Adrenal gland (tissue), 12 donors: ENCODE results near the gene SUFU. TPM values are rescaled to one million over a fixed set of nuclear protein-coding genes. Genes with fewer than 3 reads are reported as not detected.

Experiments
- DNase-seq, 7 donors: peaks; one replicate each; pipeline ENCODE4 v3.0.0-alpha.2; 2019 to 2020
- H3K27ac ChIP-seq, 5 donors: fragments of 200-600 bp; sonication (generic) in 4 of 5; 1 replicate in 3 of 5; 2 replicates in 2 of 5; pipeline versions ENCODE4 v1.5.1 to v1.8.0; 2016 to 2020; ENCODE audit warnings: mild to moderate bottlenecking in 1 of 5
- H3K27me3 ChIP-seq: fragments of 200-600 bp; 2 replicates; pipeline ENCODE4 v1.8.0; 2021
- H3K36me3 ChIP-seq, 2 donors: fragments of 200-600 bp; replicated peaks in 1 of 2; 1 replicate in 1 of 2; 2 replicates in 1 of 2; pipeline versions ENCODE4 v1.5.1 to v1.8.0; 2018 to 2022
- H3K4me1 ChIP-seq, 2 donors: fragments of 200-600 bp; replicated peaks in 1 of 2; 1 replicate in 1 of 2; 2 replicates in 1 of 2; pipeline versions ENCODE4 v1.5.1 to v1.8.0; 2018 to 2021
- H3K4me3 ChIP-seq, 4 donors: fragments of 200-600 bp; sonication (generic) in 3 of 4; one replicate each; pipeline ENCODE4 v1.5.1; 2016 to 2018
- H3K9me3 ChIP-seq, 3 donors: fragments of 200-600 bp; sonication (generic) in 1 of 3; replicated peaks in 1 of 3; 1 replicate in 2 of 3; 2 replicates in 1 of 3; pipeline versions ENCODE4 v1.5.1 to v1.8.0; 2016 to 2021
- POLR2A ChIP-seq, 2 donors: fragments of 450-650 bp; IDR thresholded peaks; one replicate each; pipeline ENCODE4 v1.6.1; 2017; ENCODE audit warnings: antibody characterized with exemption in 2 of 2, mild to moderate bottlenecking in 2 of 2, moderate library complexity in 1 of 2
- WGBS, 4 donors: extraction: QIAGEN DNeasy Blood & Tissue Kit in 2 of 4; methylation state at CpG; one replicate each; pipeline versions ENCODE4 v1.1.5 to v1.1.7; 2013 to 2017; 5-methylcytosine and 5-hydroxymethylcytosine counted together
- intact Hi-C, 2 donors: fragments of 100-400 bp; cut with DNase I; formaldehyde crosslinking; loops; one replicate each; pipeline versions ENCODE4 v1.14.1 to v1.15.0; 2022 to 2023
- polyA plus RNA-seq, 3 donors: library from polyadenylated mRNA; stranded (reverse); fragments of 200-250 nt in 2 of 3; fragments of 350-450 nt in 1 of 3; fragmentation: Illumina TruSeq in 1 of 3; extraction: RNeasy Lipid Tissue Mini Kit (QIAGEN cat#74804) in 1 of 3; gene quantifications; one replicate each; pipeline ENCODE4 v1.2.3, GENCODE V29; 2013 to 2014
- total RNA-seq, 9 donors: library from RNA; depleted of rRNA in 4 of 9; stranded (reverse); fragments of >200 nt in 4 of 9; fragments of 120-200 nt in 1 of 9; fragmentation: NEBNext Ultra II Directional in 1 of 9; extraction: Animal tissue kit (Norgen Biotek cat#: 25700) in 1 of 9; gene quantifications; one replicate each; pipeline versions ENCODE4 v1.1.0 to v1.2.4, GENCODE V29; 2013 to 2023
- TF ChIP-seq, protein P1 (sequence below), 6 experiments: fragments of 450-650 bp in 4 of 6; fragments of 200-600 bp in 2 of 6; sonication (generic) in 1 of 6; IDR thresholded peaks; 1 replicate in 5 of 6; 2 replicates in 1 of 6; pipeline versions ENCODE4 v1.5.1 to v1.8.0; 2016 to 2021; ENCODE audit warnings: antibody characterized with exemption in 6 of 6, mild to moderate bottlenecking in 2 of 6, moderate library complexity in 1 of 6
- donor health status: healthy with polysubstance abuse.
- donor health status: Bipolar disorder and iron deficiency.
- donor health status: DM: yes; HTN: yes; CAD: no.
- donor health status: DM: no; HTN: no; CAD: no.
- donor health status: DM: no; HTN: no; CAD: no.
- donor health status: DM: yes; HTN: yes; CAD: no.

The SUFU gene
- total and polyA plus RNA-seq, 12 donors: 4.3 to 20.2 (median 11.1) TPM

DNA sequence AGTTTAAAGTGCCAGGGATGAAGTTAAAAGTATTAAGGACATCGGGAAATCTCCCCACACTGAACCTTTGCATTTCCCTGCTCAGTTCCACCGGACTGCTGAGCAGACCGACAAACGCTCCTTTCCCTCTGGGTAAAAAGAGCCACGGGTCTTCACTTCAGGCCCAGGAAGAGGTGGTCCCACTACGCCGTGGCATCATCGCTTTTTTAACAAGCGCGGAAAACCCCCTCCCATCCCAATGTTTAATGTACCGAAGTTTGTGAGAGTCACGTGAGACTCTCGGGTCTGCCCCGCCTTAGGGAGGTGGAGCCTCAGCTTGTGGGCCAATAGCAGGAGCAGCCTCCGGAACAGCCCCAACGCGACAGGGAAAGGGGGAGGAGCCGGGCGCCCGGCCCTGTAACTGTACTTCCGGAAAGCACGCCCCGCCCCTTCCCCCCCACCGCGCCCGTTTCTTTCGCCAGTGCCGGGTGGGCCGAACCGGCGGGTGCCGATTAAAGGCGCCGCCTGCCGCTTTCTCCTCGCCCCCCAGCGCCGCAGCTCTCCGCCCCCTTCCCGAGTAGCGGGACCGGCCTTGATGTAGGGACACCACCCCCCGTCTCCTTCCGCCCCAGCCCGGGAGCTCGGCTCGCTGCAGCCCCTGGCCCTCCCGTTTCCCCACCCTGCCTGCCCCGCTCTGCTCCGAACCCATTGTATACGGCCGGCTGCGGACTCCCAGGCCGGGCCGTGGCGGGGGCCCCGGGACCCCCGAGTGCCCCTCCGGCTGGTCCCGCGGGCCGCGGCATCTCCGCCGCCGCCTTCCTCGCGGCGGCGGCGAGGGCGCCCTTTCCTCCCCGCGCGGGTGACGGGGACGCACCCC, 138.3 kb downstream of the SUFU start:
- Histone ChIP-seq H3K9me3 (no peaks in the 10 kb centered on the region), H3K27me3 (no peaks in the 10 kb centered on the region), H3K36me3 (no peaks in the 10 kb centered on the region), H3K4me1 (peaks cover 8 to 12% of the 10 kb centered on the region in 2 donors), H3K27ac (peak overlapping the region; percentile 92 to 99 (median 97)), H3K4me3 (peak overlapping the region; percentile 4 to 88 (median 50))
- DNase-seq: peak; percentile 99
- intact Hi-C loops: no loop called here
- 1% methylated on average over 14 to 75 of the region's 77 CpGs for WGBS, 4 donors
- TF ChIP-seq POLR2A (IDR thresholded peaks at IDR 0.05): peak; percentile 51 to 90
- TF ChIP-seq, protein P1, sequence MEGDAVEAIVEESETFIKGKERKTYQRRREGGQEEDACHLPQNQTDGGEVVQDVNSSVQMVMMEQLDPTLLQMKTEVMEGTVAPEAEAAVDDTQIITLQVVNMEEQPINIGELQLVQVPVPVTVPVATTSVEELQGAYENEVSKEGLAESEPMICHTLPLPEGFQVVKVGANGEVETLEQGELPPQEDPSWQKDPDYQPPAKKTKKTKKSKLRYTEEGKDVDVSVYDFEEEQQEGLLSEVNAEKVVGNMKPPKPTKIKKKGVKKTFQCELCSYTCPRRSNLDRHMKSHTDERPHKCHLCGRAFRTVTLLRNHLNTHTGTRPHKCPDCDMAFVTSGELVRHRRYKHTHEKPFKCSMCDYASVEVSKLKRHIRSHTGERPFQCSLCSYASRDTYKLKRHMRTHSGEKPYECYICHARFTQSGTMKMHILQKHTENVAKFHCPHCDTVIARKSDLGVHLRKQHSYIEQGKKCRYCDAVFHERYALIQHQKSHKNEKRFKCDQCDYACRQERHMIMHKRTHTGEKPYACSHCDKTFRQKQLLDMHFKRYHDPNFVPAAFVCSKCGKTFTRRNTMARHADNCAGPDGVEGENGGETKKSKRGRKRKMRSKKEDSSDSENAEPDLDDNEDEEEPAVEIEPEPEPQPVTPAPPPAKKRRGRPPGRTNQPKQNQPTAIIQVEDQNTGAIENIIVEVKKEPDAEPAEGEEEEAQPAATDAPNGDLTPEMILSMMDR (IDR thresholded peaks at IDR 0.05): no peak

DNA sequence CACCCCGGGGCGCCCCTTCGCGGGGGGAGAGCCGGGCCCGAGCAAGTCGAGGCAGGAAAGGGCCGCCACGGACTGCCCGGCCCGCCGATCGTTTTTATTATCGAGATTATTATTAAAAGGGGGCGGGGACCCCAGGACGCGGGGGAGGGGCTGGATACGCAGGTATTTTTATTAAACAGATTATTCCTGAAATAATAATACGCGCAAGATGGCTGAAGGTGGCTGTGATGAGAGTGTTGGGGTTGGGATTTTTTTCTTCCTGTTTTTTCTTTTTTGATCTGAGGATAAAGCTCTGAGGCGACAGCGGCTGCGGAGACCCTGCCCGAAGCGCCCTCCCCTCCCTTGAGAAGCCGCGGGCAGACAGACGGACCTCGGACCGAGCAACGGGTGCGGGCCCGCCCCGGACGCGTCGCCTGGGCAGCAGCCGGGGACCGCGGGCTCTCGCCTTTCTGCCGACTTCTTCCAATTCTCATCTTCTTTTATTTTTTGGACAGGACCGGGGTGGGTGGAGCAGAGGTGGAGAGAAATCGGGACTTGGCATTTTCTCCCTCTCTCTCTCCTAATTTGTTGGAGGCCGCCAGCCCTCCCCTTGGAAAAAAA, 139.1 kb downstream of the SUFU start:
- DNase-seq: peak; percentile 65 to 89 (median 68)
- H3K27ac ChIP-seq: peak overlapping the region; percentile 92 to 99 (median 97)
- intact Hi-C loops: no loop called here
- no peaks in the 10 kb centered on the region for H3K27me3 ChIP-seq
- H3K9me3 ChIP-seq: no peaks in the 10 kb centered on the region
- 0 to 1% (median 1%) methylated on average over 36 to 45 of the region's 45 CpGs for WGBS, 4 donors
- H3K36me3 ChIP-seq: no peaks in the 10 kb centered on the region
- peaks cover 15 to 19% of the 10 kb centered on the region in 2 donors for H3K4me1 ChIP-seq
- peak overlapping the region; percentile 4 to 88 (median 44) for H3K4me3 ChIP-seq
- TF ChIP-seq POLR2A (IDR thresholded peaks at IDR 0.05): peak; percentile 52 to 67
- TF ChIP-seq, protein P1 (IDR thresholded peaks at IDR 0.05): no peak

DNA sequence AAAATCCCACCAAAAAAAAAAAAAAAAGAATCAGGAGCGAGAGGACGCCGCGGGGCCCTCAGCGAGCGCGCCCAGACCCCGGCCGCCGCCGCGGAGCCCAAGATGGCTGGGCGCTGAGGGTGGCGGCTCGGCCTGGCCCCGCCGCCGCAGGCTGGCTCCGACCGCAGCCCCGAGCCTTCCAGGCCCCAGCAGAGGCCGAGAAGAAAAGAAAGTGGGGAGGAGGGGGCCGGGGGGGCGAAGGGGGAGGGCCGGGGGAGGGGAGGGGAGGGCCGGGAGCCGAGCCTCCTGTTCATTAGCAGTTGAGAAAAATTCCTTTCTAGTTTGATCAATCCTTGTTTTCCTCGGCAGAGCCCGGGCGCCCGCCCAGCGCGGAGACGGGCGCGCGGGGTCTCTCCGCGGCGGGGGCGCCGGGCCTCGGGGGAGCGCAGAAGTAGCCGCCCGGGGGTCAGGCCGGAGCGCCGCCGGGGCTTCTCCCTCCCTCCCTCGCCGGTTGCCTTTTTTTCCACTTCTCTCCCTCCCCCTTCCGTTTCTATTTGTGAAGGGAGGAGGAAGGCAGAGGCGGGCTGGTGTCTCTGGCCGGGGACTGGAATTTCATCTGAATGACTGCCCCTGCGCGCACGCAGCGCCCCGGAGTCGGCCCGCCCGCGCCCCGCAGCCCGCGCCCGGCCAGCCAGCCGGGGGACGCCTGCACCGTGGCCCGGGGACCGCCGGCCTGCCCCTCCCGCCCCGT, 139.7 kb downstream of the SUFU start:
- WGBS, 4 donors: 1 to 2% (median 1%) methylated on average over 35 to 75 of the region's 76 CpGs
- Histone ChIP-seq H3K4me1 (peaks cover 20 to 26% of the 10 kb centered on the region in 2 donors), H3K9me3 (no peaks in the 10 kb centered on the region), H3K27me3 (no peaks in the 10 kb centered on the region), H3K4me3 (peak overlapping the region in 3 of 4 donors; percentile 4 to 88 (median 82)), H3K36me3 (no peaks in the 10 kb centered on the region), H3K27ac (peak overlapping the region; percentile 92 to 99 (median 97))
- peak; percentile 22 to 85 for TF ChIP-seq POLR2A (IDR thresholded peaks at IDR 0.05)
- TF ChIP-seq, protein P1 (IDR thresholded peaks at IDR 0.05): no peak
- DNase-seq: peak; percentile 69 to 88 (median 76)
- intact Hi-C loops: no loop called here
